Fibroblast of lung (primary cell): ENCODE data around the gene TBC1D22A.

Source experiments
- EZH2 ChIP-seq: IDR thresholded peaks from 2 replicates; pipeline ENCODE4 v1.5.1; 2012; ENCODE audit warnings: low read length, control low read depth, mild to moderate bottlenecking; ENCODE audit errors: missing control alignments
- TF ChIP-seq, protein P1 (sequence below), 2 donors: IDR thresholded peaks in 1 of 2; conservative IDR thresholded peaks in 1 of 2; 1 replicate in 1 of 2; 2 replicates in 1 of 2; pipeline ENCODE4 v1.5.1; 2011 to 2012; ENCODE audit warnings: low read length in 2 of 2, control low read depth in 1 of 2, inconsistent platforms in 1 of 2, low read depth in 1 of 2, mild to moderate bottlenecking in 1 of 2

DNA sequence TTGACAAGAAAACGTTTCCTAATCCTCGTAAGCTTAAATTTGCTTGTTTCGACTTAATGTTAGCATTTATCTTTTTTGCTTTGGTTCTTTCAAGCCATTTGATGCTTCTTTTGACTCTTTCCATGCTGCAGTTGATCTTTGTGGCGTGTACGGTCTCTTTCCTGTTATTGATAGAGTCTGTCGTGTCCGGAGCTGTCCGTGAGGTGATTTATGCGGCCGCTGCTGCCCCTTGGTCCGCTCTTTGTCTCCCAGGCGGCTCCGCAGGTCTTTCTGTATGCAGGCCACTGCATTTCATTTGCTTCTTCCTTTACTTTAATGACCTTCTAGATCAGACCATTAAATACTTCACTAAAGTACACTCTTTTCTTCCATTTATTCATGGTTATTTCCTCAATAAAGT is 50.3 kb downstream of the TBC1D22A start:
- TF ChIP-seq, protein P1, sequence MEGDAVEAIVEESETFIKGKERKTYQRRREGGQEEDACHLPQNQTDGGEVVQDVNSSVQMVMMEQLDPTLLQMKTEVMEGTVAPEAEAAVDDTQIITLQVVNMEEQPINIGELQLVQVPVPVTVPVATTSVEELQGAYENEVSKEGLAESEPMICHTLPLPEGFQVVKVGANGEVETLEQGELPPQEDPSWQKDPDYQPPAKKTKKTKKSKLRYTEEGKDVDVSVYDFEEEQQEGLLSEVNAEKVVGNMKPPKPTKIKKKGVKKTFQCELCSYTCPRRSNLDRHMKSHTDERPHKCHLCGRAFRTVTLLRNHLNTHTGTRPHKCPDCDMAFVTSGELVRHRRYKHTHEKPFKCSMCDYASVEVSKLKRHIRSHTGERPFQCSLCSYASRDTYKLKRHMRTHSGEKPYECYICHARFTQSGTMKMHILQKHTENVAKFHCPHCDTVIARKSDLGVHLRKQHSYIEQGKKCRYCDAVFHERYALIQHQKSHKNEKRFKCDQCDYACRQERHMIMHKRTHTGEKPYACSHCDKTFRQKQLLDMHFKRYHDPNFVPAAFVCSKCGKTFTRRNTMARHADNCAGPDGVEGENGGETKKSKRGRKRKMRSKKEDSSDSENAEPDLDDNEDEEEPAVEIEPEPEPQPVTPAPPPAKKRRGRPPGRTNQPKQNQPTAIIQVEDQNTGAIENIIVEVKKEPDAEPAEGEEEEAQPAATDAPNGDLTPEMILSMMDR (conservative IDR thresholded peaks at IDR 0.05 in 1 of 2, IDR thresholded peaks at IDR 0.05 in 1 of 2; ENCODE audit: low read depth in 1 of 2, low read length in 2 of 2), result no peak
- TF ChIP-seq EZH2, result no peak
